ENCODE data around the gene IGSF9.
A peak's percentile ranks its signal among the peaks of the same experiment; 100 is the strongest.

DNA sequence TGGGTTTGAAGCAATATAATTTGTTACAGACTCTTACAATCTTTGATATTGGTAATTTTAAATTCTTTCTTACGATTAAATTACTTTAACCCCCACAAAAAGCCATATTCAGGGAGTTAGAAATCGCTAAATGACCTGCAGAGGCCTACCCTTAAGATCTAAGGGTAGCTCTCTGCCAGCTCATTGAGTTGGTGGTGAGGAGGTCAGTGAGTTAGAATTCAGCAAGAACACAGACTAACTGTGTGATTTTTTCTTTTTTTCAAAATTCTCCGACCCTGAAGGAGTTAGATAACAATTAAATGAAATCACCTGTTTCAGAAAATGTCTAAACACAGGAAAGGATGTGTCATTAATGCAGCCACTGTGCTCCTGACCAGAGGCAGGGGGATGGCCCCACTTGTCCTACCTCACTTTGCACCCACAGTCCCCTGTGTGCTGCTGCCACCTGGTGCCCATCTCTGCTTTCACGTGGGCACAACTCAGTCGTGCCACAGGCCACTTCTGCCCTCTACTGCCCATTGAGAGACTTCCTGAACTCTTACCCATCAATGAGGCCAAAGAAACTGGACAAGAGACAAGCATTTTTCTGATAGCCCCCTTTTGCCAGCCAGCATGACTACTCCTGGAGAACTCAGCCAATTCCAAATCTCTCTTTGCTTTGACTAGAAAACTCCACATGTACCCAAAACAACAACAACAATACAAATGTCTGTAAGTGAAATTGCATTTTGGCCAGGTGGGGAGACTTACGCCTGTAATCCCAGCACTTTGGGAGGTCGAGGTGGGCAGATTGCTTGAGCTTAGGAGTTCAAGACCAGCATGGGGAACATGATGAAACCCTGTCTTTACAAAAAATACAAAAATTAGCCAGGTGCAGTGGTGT lies 53.9 kb downstream of the IGSF9 start:
- TF ChIP-seq, protein P1, sequence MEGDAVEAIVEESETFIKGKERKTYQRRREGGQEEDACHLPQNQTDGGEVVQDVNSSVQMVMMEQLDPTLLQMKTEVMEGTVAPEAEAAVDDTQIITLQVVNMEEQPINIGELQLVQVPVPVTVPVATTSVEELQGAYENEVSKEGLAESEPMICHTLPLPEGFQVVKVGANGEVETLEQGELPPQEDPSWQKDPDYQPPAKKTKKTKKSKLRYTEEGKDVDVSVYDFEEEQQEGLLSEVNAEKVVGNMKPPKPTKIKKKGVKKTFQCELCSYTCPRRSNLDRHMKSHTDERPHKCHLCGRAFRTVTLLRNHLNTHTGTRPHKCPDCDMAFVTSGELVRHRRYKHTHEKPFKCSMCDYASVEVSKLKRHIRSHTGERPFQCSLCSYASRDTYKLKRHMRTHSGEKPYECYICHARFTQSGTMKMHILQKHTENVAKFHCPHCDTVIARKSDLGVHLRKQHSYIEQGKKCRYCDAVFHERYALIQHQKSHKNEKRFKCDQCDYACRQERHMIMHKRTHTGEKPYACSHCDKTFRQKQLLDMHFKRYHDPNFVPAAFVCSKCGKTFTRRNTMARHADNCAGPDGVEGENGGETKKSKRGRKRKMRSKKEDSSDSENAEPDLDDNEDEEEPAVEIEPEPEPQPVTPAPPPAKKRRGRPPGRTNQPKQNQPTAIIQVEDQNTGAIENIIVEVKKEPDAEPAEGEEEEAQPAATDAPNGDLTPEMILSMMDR (conservative IDR thresholded peaks at IDR 0.05; ENCODE audit: low read depth, low read length) = peak; percentile 98
- no peak for TF ChIP-seq EZH2 (IDR thresholded peaks at IDR 0.05; ENCODE audit: borderline replicate concordance, low read depth, low read length, poor library complexity, severe bottlenecking)
